ENCODE measurements around the gene DERA.

DERA gene

DNA sequence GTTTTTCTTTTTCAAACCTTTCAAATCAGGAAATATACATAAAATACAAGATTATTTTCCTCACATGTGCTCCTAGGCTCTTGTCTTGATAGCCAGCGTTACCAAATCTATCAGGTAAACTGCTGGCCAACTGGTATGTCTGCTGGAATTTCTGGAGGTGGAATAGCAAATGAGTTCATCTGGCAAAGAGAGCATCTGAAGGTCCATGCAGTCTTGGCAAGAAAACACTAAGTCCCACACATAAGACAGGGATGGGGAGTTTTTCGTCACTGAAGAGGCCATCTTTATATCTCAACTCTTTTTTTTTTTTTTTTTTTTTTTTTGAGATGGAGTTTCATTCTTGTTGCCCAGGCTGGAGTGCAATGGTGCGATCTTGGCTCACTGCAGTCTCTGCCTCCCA lies 60.1 kb downstream of the DERA start:
- H3K36me3 ChIP-seq (replicated peaks; ENCODE audit: insufficient read depth, low read length), result no peaks in the 10 kb centered on the region; the same call in 1 of the 2 replicates
- no peaks in the 10 kb centered on the region for H3F3A ChIP-seq (ENCODE audit: insufficient read depth, low read length)
- H3K27ac ChIP-seq (ENCODE audit: low read length), result no peak overlapping the region
- no peak overlapping the region for H3K9ac ChIP-seq (ENCODE audit: low read length)
- H3K9me3 ChIP-seq (replicated peaks; ENCODE audit: insufficient read depth, low read length), result no peaks in the 10 kb centered on the region
- H3K9me2 ChIP-seq (replicated peaks; ENCODE audit: insufficient read depth, low read length), result no peaks in the 10 kb centered on the region
- no peak overlapping the region for H3K4me2 ChIP-seq (ENCODE audit: low read depth, low read length)
- no peak overlapping the region for H2AFZ ChIP-seq (ENCODE audit: low read length)
- no peak for DNase-seq
- H4K20me1 ChIP-seq (ENCODE audit: insufficient read depth, low read length), result no peaks in the 10 kb centered on the region
- H3K4me3 ChIP-seq (ENCODE audit: low read length), result no peak overlapping the region
- no peaks in the 10 kb centered on the region for H3K27me3 ChIP-seq (replicated peaks; ENCODE audit: insufficient read depth, low read length)
- no peak for TF ChIP-seq EZH2phosphoT487 (IDR thresholded peaks at IDR 0.05; ENCODE audit: low read length)
- TF ChIP-seq, protein P1, sequence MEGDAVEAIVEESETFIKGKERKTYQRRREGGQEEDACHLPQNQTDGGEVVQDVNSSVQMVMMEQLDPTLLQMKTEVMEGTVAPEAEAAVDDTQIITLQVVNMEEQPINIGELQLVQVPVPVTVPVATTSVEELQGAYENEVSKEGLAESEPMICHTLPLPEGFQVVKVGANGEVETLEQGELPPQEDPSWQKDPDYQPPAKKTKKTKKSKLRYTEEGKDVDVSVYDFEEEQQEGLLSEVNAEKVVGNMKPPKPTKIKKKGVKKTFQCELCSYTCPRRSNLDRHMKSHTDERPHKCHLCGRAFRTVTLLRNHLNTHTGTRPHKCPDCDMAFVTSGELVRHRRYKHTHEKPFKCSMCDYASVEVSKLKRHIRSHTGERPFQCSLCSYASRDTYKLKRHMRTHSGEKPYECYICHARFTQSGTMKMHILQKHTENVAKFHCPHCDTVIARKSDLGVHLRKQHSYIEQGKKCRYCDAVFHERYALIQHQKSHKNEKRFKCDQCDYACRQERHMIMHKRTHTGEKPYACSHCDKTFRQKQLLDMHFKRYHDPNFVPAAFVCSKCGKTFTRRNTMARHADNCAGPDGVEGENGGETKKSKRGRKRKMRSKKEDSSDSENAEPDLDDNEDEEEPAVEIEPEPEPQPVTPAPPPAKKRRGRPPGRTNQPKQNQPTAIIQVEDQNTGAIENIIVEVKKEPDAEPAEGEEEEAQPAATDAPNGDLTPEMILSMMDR (IDR thresholded peaks at IDR 0.05; ENCODE audit: low read length), result no peak
- no peaks in the 10 kb centered on the region for H3K4me1 ChIP-seq (ENCODE audit: low read length)
- H3K79me2 ChIP-seq (ENCODE audit: low read length), result no peaks in the 10 kb centered on the region

DNA sequence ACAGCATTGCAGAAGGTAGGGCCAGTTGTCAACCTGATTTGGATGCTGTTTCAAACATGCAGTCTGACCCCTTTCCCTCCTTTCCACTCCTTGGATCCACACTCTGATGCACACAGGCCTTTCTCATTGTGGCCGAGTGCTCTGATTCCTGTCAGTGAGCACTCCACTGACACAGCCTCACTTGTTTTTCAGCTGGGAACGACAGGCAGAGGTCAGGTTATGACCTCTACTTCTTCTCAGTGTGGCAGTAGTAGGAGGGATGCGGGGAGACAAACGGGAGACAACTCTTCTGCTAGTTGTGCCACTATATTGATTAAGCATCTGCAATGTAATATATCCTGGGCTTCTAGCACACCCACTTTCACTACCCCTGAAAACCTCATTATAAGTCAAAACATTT lies 61.8 kb downstream of the DERA start:
- Histone ChIP-seq H3F3A (ENCODE audit: insufficient read depth, low read length) (no peaks in the 10 kb centered on the region), H3K79me2 (ENCODE audit: low read length) (no peaks in the 10 kb centered on the region), H3K9ac (ENCODE audit: low read length) (no peak overlapping the region), H3K27me3 (replicated peaks; ENCODE audit: insufficient read depth, low read length) (no peaks in the 10 kb centered on the region), H3K9me3 (replicated peaks; ENCODE audit: insufficient read depth, low read length) (no peaks in the 10 kb centered on the region), H3K4me1 (ENCODE audit: low read length) (no peaks in the 10 kb centered on the region), H4K20me1 (ENCODE audit: insufficient read depth, low read length) (no peaks in the 10 kb centered on the region), H3K27ac (ENCODE audit: low read length) (no peak overlapping the region), H3K4me3 (ENCODE audit: low read length) (no peak overlapping the region), H2AFZ (ENCODE audit: low read length) (no peak overlapping the region), H3K4me2 (ENCODE audit: low read depth, low read length) (no peak overlapping the region), H3K36me3 (replicated peaks; ENCODE audit: insufficient read depth, low read length) (no peaks in the 10 kb centered on the region; the same call in 1 of the 2 replicates), H3K9me2 (replicated peaks; ENCODE audit: insufficient read depth, low read length) (no peaks in the 10 kb centered on the region)
- TF ChIP-seq EZH2 (optimal IDR thresholded peaks at IDR 0.05; ENCODE audit: low read depth, low read length) (no peak), EZH2phosphoT487 (IDR thresholded peaks at IDR 0.05; ENCODE audit: low read length) (no peak)
- TF ChIP-seq, protein P1 (IDR thresholded peaks at IDR 0.05; ENCODE audit: low read length), result no peak
- no peak for DNase-seq

DNA sequence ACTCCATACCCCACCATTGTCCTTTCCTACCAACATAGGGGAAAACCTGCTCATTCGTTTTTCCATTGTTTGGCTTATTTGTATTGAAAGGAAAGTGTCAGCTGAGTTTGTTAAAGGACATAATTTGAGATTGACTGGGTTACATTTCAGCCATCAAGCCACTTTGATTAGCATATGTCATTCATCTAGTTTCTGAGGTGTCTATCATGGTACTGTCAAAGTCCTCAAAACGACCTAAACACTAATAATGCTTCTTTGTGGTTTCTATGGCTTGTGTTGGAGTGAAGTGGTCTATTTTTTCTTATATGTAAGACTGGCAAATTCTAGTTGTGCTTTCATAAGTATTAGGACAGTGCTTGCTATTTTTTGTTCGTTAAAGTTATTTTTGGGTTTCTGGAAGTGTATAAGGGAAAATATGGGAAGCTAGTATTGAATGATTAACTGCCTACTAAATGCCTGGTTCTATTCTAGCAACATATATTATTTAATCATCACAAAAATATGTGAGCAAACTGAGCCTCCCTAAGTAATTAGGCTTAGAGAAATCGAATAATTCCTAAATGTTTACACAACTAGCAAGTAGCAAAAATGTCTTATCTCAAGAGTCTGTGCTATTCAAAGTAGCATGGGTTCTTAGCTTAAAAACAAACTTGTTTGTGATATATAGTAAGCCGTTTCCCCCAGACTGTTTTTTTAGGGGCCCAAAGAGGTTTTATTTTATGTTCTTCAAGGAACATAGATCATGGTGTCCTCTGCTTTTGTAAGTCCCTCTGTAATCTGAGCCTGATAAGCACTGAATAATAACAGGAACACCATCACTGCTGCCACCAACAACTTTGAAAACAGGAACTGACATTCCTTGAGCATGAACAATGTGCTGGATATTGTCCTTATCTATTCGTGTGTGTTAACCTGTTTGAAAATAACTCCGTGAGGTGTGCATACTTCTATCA lies 67.1 kb downstream of the DERA start:
- TF ChIP-seq EZH2 (optimal IDR thresholded peaks at IDR 0.05; ENCODE audit: low read depth, low read length), result no peak
- no peak overlapping the region for H2AFZ ChIP-seq (ENCODE audit: low read length)
- no peaks in the 10 kb centered on the region for H4K20me1 ChIP-seq (ENCODE audit: insufficient read depth, low read length)
- H3K27ac ChIP-seq (ENCODE audit: low read length), result no peak overlapping the region
- 0 out of 2 replicates have a peak, but pooled peaks cover 2% of the 10 kb centered on the region for H3F3A ChIP-seq (ENCODE audit: insufficient read depth, low read length)
- DNase-seq, result no peak
- no peaks in the 10 kb centered on the region for H3K27me3 ChIP-seq (replicated peaks; ENCODE audit: insufficient read depth, low read length)
- no peak overlapping the region for H3K4me3 ChIP-seq (ENCODE audit: low read length)
- H3K9me2 ChIP-seq (replicated peaks; ENCODE audit: insufficient read depth, low read length), result no peaks in the 10 kb centered on the region
- H3K4me1 ChIP-seq (ENCODE audit: low read length), result no peaks in the 10 kb centered on the region
- no peaks in the 10 kb centered on the region for H3K79me2 ChIP-seq (ENCODE audit: low read length)
- no peaks in the 10 kb centered on the region; the same call in 1 of the 2 replicates for H3K36me3 ChIP-seq (replicated peaks; ENCODE audit: insufficient read depth, low read length)
- H3K9ac ChIP-seq (ENCODE audit: low read length), result no peak overlapping the region
- H3K4me2 ChIP-seq (ENCODE audit: low read depth, low read length), result no peak overlapping the region
- H3K9me3 ChIP-seq (replicated peaks; ENCODE audit: insufficient read depth, low read length), result no peaks in the 10 kb centered on the region

Measured in MM.1S (cell line).